ENCODE measurements around the gene MACROD1. TPM values are rescaled to one million over a fixed set of nuclear protein-coding genes. Genes with fewer than 3 reads are reported as not detected.

MACROD1 gene
- total and polyA plus RNA-seq, 2 of the 13 experiments (the other 11 are each of a cell fraction or from before 2014, with no cell fraction given): 23.1 to 34.5 TPM

DNA sequence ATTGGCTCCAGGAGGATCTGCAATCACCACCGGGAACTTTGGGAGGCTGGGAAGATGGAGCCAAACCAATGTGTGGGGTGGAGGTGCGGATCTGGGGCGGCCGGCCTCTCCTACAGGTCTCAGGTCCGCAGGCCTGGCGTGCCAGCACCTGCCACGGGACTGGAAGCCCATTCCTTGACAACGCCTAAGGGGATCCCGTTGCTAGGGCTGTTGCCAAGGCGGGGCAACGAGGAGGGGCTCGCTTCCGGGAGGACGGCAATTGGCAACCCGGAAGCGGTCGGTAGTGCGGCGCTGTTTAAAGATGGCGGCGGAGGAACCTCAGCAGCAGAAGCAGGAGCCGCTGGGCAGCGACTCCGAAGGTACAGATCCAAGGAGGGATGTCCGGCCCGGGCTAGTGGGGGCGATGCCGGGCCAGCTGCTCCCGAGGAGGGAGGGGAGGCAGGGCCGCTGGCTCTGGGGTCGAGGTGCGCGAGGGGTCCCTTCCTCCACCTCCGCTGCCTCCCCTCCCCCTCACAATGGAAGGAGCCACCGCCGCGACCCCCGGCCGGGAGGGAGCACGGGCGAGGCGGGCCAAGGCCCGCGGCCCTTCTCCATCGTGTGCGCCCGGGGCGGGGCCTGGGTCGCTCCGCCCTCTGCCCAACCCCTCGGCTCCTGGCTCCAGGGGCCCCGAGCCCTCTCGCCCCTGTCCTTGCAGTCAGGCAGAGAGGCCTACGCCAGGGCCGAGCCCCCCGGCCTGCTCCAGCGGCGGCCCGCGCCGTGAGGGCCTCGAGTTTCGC is 179.6 kb downstream of the MACROD1 start, which contains the start of gene OTUB1 (continued):
- TF ChIP-seq TCF7L2 (IDR thresholded peaks at IDR 0.05; ENCODE audit: low read depth, low read length) (no peak), ZKSCAN1 (IDR thresholded peaks at IDR 0.05; ENCODE audit: low read length) (no peak), KDM4B (CRISPR knock-in tag; IDR thresholded peaks at IDR 0.05) (peak; percentile 78), ZNF383 (CRISPR knock-in tag; IDR thresholded peaks at IDR 0.05; ENCODE audit: borderline replicate concordance) (no peak), ZEB1 (IDR thresholded peaks at IDR 0.05; ENCODE audit: insufficient replicate concordance, low read depth) (no peak), NR2C2 (CRISPR knock-in tag; IDR thresholded peaks at IDR 0.05; ENCODE audit: borderline replicate concordance) (peak; percentile 99), TAF15 (IDR thresholded peaks at IDR 0.05; ENCODE audit: low read depth, low read length, poor library complexity, severe bottlenecking) (no peak), MEIS1 (CRISPR knock-in tag; IDR thresholded peaks at IDR 0.05; ENCODE audit: borderline replicate concordance) (no peak; the same call in 1 of the 2 replicates), BCL3 (CRISPR knock-in tag; IDR thresholded peaks at IDR 0.05) (peak; percentile 25), KDM5A (IDR thresholded peaks at IDR 0.05; ENCODE audit: borderline replicate concordance, low read length) (peak; percentile 86), ZNF253 (CRISPR knock-in tag; IDR thresholded peaks at IDR 0.05; ENCODE audit: borderline replicate concordance) (no peak; the same call in 1 of the 2 replicates), ZNF703 (CRISPR knock-in tag; IDR thresholded peaks at IDR 0.05; ENCODE audit: borderline replicate concordance) (no peak), HIVEP1 (CRISPR knock-in tag; IDR thresholded peaks at IDR 0.05) (0 out of 2 replicates have a peak, but pooled peaks have one; percentile 19), ARID5B (CRISPR knock-in tag; IDR thresholded peaks at IDR 0.05) (peak; percentile 22; the same call in 1 of the 2 replicates)
- TF ChIP-seq, protein P1, sequence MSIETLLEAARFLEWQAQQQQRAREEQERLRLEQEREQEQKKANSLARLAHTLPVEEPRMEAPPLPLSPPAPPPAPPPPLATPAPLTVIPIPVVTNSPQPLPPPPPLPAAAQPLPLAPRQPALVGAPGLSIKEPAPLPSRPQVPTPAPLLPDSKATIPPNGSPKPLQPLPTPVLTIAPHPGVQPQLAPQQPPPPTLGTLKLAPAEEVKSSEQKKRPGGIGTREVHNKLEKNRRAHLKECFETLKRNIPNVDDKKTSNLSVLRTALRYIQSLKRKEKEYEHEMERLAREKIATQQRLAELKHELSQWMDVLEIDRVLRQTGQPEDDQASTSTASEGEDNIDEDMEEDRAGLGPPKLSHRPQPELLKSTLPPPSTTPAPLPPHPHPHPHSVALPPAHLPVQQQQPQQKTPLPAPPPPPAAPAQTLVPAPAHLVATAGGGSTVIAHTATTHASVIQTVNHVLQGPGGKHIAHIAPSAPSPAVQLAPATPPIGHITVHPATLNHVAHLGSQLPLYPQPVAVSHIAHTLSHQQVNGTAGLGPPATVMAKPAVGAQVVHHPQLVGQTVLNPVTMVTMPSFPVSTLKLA (IDR thresholded peaks at IDR 0.05): peak; percentile 47
- TF ChIP-seq, protein P2, sequence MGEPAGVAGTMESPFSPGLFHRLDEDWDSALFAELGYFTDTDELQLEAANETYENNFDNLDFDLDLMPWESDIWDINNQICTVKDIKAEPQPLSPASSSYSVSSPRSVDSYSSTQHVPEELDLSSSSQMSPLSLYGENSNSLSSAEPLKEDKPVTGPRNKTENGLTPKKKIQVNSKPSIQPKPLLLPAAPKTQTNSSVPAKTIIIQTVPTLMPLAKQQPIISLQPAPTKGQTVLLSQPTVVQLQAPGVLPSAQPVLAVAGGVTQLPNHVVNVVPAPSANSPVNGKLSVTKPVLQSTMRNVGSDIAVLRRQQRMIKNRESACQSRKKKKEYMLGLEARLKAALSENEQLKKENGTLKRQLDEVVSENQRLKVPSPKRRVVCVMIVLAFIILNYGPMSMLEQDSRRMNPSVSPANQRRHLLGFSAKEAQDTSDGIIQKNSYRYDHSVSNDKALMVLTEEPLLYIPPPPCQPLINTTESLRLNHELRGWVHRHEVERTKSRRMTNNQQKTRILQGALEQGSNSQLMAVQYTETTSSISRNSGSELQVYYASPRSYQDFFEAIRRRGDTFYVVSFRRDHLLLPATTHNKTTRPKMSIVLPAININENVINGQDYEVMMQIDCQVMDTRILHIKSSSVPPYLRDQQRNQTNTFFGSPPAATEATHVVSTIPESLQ (CRISPR knock-in tag; conservative IDR thresholded peaks at IDR 0.05): 0 out of 2 replicates have a peak, but pooled peaks have one; percentile 81
- TF ChIP-seq, protein P3, sequence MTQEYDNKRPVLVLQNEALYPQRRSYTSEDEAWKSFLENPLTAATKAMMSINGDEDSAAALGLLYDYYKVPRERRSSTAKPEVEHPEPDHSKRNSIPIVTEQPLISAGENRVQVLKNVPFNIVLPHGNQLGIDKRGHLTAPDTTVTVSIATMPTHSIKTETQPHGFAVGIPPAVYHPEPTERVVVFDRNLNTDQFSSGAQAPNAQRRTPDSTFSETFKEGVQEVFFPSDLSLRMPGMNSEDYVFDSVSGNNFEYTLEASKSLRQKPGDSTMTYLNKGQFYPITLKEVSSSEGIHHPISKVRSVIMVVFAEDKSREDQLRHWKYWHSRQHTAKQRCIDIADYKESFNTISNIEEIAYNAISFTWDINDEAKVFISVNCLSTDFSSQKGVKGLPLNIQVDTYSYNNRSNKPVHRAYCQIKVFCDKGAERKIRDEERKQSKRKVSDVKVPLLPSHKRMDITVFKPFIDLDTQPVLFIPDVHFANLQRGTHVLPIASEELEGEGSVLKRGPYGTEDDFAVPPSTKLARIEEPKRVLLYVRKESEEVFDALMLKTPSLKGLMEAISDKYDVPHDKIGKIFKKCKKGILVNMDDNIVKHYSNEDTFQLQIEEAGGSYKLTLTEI (CRISPR knock-in tag; conservative IDR thresholded peaks at IDR 0.05): no peak

All from HepG2 (cell line).